Measurements from ENCODE around the gene RIN1. TPM values are rescaled to one million over a fixed set of nuclear protein-coding genes. Genes with fewer than 3 reads are reported as not detected.
"Not testable (repeated sequence)": the region's sequence is repeated elsewhere in the genome, so short reads cannot be mapped to it uniquely, and the experiment has no call there.

RIN1 gene
- total RNA-seq, 2 donors from 2014 or later: 0.43 to 2.1 TPM

GRCh38 chr11:66365166-66365565 is 28.9 kb upstream of the RIN1 start:
- no peak for ATAC-seq
- Mint-ChIP-seq H3K27ac (no peak overlapping the region), H3K4me1 (ENCODE audit: low read depth in 2 of 2) (peaks cover 0 to 5% of the 10 kb centered on the region in 2 donors), H3K36me3 (no peaks in the 10 kb centered on the region), H3K27me3 (no peaks in the 10 kb centered on the region), H3K4me3 (no peak overlapping the region), H3K9me3 (no peaks in the 10 kb centered on the region)
- no peak for DNase-seq (ENCODE audit: low spot score)

GRCh38 chr11:66363805-66364535 is 27.7 kb upstream of the RIN1 start:
- H3K9me3 Mint-ChIP-seq: no peaks in the 10 kb centered on the region
- peak; percentile 71 for DNase-seq (ENCODE audit: low spot score)
- no peaks in the 10 kb centered on the region for H3K36me3 Mint-ChIP-seq
- no peaks in the 10 kb centered on the region for H3K4me1 Mint-ChIP-seq (ENCODE audit: low read depth in 2 of 2)
- no peak overlapping the region for H3K4me3 Mint-ChIP-seq
- H3K27ac Mint-ChIP-seq: no peak overlapping the region
- no peaks in the 10 kb centered on the region for H3K27me3 Mint-ChIP-seq
- peak; percentile 53 to 75 for ATAC-seq

GRCh38 chr11:66363187-66363601 is 27.0 kb upstream of the RIN1 start:
- no peak overlapping the region for H3K4me3 Mint-ChIP-seq
- H3K36me3 Mint-ChIP-seq: no peaks in the 10 kb centered on the region
- ATAC-seq: no peak
- no peaks in the 10 kb centered on the region for H3K4me1 Mint-ChIP-seq (ENCODE audit: low read depth in 2 of 2)
- no peak overlapping the region for H3K27ac Mint-ChIP-seq
- H3K9me3 Mint-ChIP-seq: no peaks in the 10 kb centered on the region
- no peaks in the 10 kb centered on the region for H3K27me3 Mint-ChIP-seq
- no peak for DNase-seq (ENCODE audit: low spot score)

- no peaks in the 10 kb centered on the region for H3K36me3 Mint-ChIP-seq
These were observed 26.4 kb upstream of the RIN1 start for GRCh38 chr11:66362481-66363147.

GRCh38 chr11:66361502-66361941 is 25.3 kb upstream of the RIN1 start:
- H3K27ac Mint-ChIP-seq: no peak overlapping the region
- no peaks in the 10 kb centered on the region for H3K27me3 Mint-ChIP-seq
- ATAC-seq (no peak), DNase-seq (ENCODE audit: low spot score) (no peak)
- H3K4me1 Mint-ChIP-seq (ENCODE audit: low read depth in 2 of 2): no peaks in the 10 kb centered on the region
- no peaks in the 10 kb centered on the region for H3K36me3 Mint-ChIP-seq
- no peaks in the 10 kb centered on the region for H3K9me3 Mint-ChIP-seq
- H3K4me3 Mint-ChIP-seq: no peak overlapping the region

More at GRCh38 chr11:66362481-66363147, 26.4 kb upstream of the RIN1 start:
- no peaks in the 10 kb centered on the region for H3K9me3 Mint-ChIP-seq
- no peaks in the 10 kb centered on the region for H3K4me1 Mint-ChIP-seq (ENCODE audit: low read depth in 2 of 2)
- no peaks in the 10 kb centered on the region for H3K27me3 Mint-ChIP-seq
- H3K27ac Mint-ChIP-seq: peak overlapping the region in 1 of 2 donors; percentile 58
- no peak for ATAC-seq
- no peak for DNase-seq (ENCODE audit: low spot score)
- H3K4me3 Mint-ChIP-seq: no peak overlapping the region

GRCh38 chr11:66360406-66361073 is 24.3 kb upstream of the RIN1 start:
- H3K9me3 Mint-ChIP-seq: no peaks in the 10 kb centered on the region
- no peaks in the 10 kb centered on the region for H3K4me1 Mint-ChIP-seq (ENCODE audit: low read depth in 2 of 2)
- H3K27ac Mint-ChIP-seq: no peak overlapping the region
- DNase-seq (ENCODE audit: low spot score): no peak
- ATAC-seq: no peak
- H3K27me3 Mint-ChIP-seq: no peaks in the 10 kb centered on the region
- no peaks in the 10 kb centered on the region for H3K36me3 Mint-ChIP-seq
- no peak overlapping the region for H3K4me3 Mint-ChIP-seq

GRCh38 chr11:66359662-66360087 is 23.4 kb upstream of the RIN1 start:
- ATAC-seq (no peak), DNase-seq (ENCODE audit: low spot score) (no peak)
- Mint-ChIP-seq H3K4me3 (no peak overlapping the region), H3K9me3 (no peaks in the 10 kb centered on the region), H3K27ac (no peak overlapping the region), H3K4me1 (ENCODE audit: low read depth in 2 of 2) (no peaks in the 10 kb centered on the region), H3K27me3 (no peaks in the 10 kb centered on the region), H3K36me3 (no peaks in the 10 kb centered on the region)

- not testable (repeated sequence) for H3K36me3 Mint-ChIP-seq; H3K4me3 Mint-ChIP-seq; H3K9me3 Mint-ChIP-seq; H3K27me3 Mint-ChIP-seq; ATAC-seq; H3K27ac Mint-ChIP-seq; DNase-seq (ENCODE audit: low spot score); H3K4me1 Mint-ChIP-seq (ENCODE audit: low read depth in 2 of 2)
These were observed 14.5 kb upstream of the RIN1 start for GRCh38 chr11:66350560-66351235.

GRCh38 chr11:66349084-66349386 is 12.8 kb upstream of the RIN1 start:
- H3K9me3 Mint-ChIP-seq: no peaks in the 10 kb centered on the region
- H3K4me1 Mint-ChIP-seq (ENCODE audit: low read depth in 2 of 2): peaks cover 17 to 25% of the 10 kb centered on the region in 2 donors
- H3K36me3 Mint-ChIP-seq: no peaks in the 10 kb centered on the region
- DNase-seq (ENCODE audit: low spot score) (no peak), ATAC-seq (no peak)
- H3K27ac Mint-ChIP-seq: peak overlapping the region in 1 of 2 donors; percentile 99
- H3K27me3 Mint-ChIP-seq: peaks cover 0 to 2% of the 10 kb centered on the region in 2 donors
- no peak overlapping the region for H3K4me3 Mint-ChIP-seq

- Mint-ChIP-seq H3K9me3 (no peaks in the 10 kb centered on the region), H3K36me3 (peaks cover 7% of the 10 kb centered on the region), H3K4me3 (peak within 1 kb of the TSS; percentile 89), H3K27ac (peak within 1 kb of the TSS; percentile 89 to 99), H3K4me1 (ENCODE audit: low read depth in 2 of 2) (peaks cover 29 to 39% of the 10 kb centered on the region in 2 donors), H3K27me3 (peaks cover 0 to 2% of the 10 kb centered on the region in 2 donors)
- peak; percentile 76 to 80 for ATAC-seq
- peak; percentile 83 for DNase-seq (ENCODE audit: low spot score)
These were observed 11.4 kb upstream of the RIN1 start, which contains the start of gene B4GAT1 for GRCh38 chr11:66347425-66348276. Gene B4GAT1 (minus strand): TSS chr11:66347629. CDS start chr11:66347545, 84 bp downstream.

- H3K27me3 Mint-ChIP-seq: peaks cover 0 to 2% of the 10 kb centered on the region in 2 donors
- H3K9me3 Mint-ChIP-seq: no peaks in the 10 kb centered on the region
- ATAC-seq (no peak), DNase-seq (ENCODE audit: low spot score) (no peak)
- H3K36me3 Mint-ChIP-seq: peaks cover 14% of the 10 kb centered on the region
- no peak overlapping the region for H3K27ac Mint-ChIP-seq
- peak overlapping the region; percentile 96 for H3K4me3 Mint-ChIP-seq
- H3K4me1 Mint-ChIP-seq (ENCODE audit: low read depth in 2 of 2): peaks cover 29 to 44% of the 10 kb centered on the region in 2 donors
These were observed 10.5 kb upstream of the RIN1 start for GRCh38 chr11:66346476-66347424.

- peaks cover 20% of the 10 kb centered on the region for H3K36me3 Mint-ChIP-seq
- no peaks in the 10 kb centered on the region for H3K9me3 Mint-ChIP-seq
- H3K4me1 Mint-ChIP-seq (ENCODE audit: low read depth in 2 of 2): peaks cover 29 to 48% of the 10 kb centered on the region in 2 donors
- H3K27me3 Mint-ChIP-seq: peaks cover 0 to 2% of the 10 kb centered on the region in 2 donors
- DNase-seq (ENCODE audit: low spot score) (no peak), ATAC-seq (no peak)
- peak overlapping the region; percentile 96 for H3K4me3 Mint-ChIP-seq
- H3K27ac Mint-ChIP-seq: peak overlapping the region; percentile 91 to 96
These were observed 9.0 kb upstream of the RIN1 start for GRCh38 chr11:66345316-66345649.
